NCI-H1930 (cell line): ENCODE results near the gene MAN1A1.

Experiments
- DNase-seq, 2 experiments: peaks; one replicate each; lab custom pipeline; 2025; lab: John Stamatoyannopoulos, UW

MAN1A1 gene

DNA sequence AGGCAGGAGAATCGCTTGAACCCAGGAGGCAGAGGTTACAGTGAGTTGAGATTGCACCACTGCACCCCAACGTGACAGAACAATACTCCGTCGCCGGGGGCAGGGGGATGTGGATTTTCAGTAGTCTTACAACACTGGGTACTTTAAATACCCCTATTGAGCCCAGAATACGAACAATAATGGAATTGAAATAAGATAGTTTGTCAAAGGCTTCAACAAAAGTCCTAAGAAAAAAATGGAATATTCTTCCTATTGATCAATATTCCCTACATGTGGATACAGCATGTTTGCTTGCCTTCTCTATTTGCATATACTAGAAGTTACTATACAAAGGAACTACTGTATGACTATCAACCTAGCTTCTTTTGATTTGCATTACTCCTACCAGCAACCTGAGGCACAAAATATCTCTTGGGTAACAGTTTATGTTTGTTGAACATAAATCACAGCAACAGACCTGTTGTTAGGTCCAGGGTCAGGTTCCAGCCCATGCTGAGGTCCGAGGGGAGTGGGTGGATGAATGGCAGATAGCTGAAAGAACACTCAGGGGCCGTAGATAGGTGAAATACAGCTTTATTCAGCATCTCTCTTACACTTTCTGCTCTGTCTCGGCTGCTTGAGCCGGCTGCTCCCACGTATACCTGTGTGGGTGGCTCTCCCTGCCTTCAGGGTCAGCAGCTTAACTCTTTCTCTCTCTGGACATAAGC is 23.8 kb downstream of the MAN1A1 start:
- DNase-seq: no peak

DNA sequence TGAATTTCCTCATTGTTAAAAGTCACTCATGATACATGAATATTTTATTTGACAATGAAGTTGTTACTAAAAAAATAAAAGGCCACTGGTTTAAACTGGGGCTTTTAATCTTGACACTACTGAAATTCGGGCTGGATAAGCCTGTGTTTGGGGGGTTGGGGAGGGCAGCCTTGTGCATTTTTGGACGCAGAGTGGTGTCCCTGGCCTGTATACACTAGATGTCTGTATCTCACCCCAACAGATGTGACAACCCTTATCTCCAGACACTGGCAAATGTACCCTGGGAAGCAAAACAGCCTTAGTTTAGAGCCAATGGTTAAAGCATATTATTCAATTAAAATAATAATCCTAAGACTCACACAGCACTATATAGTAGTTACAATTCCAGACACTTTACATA is 24.8 kb downstream of the MAN1A1 start:
- DNase-seq: no peak

DNA sequence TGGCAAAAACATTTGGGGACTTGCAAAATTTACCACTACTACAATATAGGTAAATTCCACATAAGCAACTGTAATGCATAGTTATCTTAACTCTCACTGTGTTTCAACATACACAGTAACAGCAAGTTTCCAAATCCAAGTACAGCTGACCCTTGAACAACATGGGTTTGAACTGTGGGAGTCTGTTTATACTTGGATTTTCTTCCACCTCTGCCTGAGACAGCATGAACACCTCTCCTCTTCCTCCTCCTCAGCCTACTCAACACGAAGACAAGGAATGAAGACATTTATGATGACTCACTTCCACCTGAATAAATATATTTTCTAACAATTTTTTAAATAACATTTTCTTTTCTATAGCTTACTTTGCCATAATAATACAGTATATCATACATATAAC is 25.6 kb downstream of the MAN1A1 start:
- DNase-seq: no peak

DNA sequence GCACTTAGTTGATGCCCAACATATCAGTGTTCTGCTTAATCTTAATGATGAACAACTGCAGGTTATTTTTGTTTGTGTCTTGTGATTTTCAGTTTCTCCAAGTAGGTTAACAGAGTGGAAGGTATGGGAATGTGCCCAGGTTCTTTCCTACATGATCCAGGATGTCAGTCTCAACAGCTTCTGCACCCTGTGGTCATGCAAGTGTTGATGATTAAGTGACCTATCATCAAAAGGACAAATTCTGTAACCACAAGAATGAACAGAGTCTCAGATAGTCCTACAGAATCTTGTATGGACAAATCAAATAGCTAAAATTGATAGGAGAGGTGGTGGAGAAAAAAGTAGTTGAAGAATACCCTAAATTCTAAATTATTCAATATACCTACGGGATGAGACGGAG is 26.1 kb downstream of the MAN1A1 start:
- DNase-seq: no peak

DNA sequence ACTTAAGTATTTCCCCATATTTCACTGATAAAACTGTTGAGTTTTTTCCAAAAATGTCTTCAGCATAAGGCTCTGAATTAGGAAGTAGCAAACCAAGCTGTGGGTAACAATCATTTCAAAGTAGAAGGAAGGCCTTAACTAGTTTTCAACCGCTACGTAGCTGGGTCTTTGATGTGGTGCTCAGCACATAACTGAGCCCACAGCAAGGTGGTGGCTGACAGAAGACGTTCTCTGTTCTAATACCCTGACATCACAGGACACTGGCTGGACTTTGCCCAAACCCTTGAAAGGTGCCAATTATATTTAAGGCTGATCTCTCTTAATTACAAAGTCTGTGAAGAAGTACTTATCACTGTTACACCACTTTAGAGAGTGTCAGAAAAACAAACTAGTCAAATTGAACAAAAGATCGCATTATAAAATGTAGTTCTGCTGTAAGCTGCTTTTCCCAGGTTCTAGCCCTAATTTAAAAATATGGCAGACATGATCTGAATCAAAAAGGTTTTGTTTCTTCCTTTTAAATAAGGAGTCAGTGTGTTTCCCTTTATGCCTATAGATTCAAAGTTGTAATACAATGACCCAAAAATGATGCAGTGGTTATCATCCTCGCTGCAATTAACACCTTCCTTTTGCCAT is 26.7 kb downstream of the MAN1A1 start:
- no peak for DNase-seq

DNA sequence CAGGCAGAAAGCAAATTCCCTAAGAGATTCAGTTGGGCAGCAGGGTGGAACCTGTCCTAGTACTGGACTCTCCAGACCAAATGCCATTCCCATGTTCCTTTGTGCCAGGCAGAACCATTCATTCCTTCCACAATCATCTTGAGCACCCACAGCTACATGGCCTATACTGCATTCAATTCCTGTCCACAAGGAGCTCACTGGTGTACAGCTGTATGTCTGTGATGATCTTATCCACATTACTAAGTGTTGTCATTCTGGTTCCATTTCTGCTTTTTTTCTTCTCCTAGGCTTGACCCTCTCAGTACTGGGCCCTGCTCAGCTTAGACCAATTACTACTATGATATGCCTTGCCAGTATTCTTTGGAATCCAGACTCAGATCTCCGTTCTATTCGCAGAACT is 27.5 kb downstream of the MAN1A1 start:
- no peak for DNase-seq

DNA sequence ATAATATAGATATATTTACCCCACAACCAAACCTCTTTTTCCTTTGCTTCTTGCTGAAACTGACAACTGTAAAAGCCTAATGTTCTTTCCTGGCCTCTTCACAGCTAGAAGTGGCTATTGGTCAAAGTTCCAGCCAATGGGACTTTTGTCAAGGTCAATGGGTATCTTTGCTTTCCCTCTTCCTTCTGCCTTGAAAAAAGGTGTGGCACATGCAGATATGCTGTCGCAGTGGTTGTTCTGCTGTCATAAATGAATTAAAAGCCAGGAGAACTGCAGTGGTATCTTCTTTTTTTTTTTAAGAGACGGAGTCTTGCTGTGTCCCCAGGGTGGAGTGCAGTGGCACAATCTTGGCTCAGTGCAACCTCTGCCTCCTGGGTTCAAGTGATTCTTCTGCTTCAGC is 29.9 kb downstream of the MAN1A1 start:
- no peak for DNase-seq

DNA sequence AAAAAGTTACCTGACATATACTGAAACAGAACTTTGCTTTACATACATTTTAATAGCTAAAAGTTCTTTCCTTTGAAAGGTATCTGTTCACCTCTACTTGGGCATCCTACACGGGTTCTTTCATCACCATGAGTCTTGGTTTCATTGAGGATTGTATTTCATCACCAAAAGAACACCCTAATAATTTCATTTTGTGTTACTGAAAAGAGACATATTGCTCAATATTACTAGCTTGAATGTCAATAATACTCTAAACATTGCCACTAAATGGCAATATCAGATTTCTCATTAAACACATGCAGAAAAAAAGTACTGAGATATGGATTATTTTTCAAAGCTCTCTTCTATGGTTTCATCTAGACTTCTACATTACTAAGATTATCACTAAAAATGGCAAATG is 30.8 kb downstream of the MAN1A1 start:
- DNase-seq: no peak

DNA sequence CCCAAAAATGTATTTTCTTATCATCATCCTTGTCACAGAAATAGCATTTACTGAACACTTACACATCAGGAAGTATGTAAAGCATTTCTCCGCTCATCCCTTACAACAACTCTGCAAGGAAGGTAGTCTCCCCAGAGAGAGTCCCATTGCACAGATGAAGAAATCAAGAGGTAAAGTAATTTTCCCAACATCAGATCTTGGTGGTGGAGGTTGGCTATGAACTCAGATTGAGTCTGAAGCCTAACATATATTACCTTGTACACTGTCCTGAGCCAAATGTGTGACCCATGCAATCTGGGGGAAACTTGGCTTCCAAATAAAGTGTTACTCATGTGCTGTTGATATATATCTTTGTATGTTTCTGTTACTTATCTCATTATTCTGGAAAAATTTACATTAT is 31.4 kb downstream of the MAN1A1 start:
- no peak for DNase-seq

DNA sequence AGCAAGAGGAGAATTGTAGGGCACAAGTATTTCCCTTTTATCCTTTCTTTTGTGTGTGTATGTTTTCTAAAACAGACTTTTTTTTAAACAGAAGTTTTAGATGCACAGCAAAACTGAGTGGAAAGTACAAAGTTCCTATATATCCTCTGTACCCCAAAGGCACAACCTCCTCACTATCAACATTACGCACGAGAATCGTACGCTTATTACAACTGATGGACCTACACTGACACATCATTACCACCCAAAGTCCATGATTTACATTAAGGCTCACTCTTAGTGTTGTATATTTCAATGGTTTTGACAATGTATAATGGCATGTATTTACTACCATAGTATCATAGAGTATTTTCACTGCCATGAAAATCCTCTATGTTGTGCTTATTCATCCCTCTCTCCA is 32.6 kb downstream of the MAN1A1 start:
- DNase-seq: no peak

DNA sequence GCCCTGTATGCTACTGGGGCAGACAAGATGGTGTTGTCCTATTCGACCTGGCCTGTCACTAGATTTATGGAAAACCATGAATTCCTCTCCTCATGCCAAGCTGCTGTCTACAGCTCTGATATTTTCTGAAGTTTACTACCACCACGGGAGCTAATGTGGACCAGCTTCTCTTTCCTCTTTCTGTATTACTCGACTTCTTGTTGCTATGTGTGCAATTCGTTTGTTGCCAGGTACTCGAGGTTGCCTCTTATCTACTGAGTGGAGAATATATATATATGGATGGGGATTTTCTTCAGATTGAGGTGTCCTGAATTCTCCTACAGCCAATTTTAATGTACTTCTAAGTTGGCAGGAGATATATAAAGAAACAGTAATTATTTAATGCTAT is 34.7 kb downstream of the MAN1A1 start:
- no peak for DNase-seq

DNA sequence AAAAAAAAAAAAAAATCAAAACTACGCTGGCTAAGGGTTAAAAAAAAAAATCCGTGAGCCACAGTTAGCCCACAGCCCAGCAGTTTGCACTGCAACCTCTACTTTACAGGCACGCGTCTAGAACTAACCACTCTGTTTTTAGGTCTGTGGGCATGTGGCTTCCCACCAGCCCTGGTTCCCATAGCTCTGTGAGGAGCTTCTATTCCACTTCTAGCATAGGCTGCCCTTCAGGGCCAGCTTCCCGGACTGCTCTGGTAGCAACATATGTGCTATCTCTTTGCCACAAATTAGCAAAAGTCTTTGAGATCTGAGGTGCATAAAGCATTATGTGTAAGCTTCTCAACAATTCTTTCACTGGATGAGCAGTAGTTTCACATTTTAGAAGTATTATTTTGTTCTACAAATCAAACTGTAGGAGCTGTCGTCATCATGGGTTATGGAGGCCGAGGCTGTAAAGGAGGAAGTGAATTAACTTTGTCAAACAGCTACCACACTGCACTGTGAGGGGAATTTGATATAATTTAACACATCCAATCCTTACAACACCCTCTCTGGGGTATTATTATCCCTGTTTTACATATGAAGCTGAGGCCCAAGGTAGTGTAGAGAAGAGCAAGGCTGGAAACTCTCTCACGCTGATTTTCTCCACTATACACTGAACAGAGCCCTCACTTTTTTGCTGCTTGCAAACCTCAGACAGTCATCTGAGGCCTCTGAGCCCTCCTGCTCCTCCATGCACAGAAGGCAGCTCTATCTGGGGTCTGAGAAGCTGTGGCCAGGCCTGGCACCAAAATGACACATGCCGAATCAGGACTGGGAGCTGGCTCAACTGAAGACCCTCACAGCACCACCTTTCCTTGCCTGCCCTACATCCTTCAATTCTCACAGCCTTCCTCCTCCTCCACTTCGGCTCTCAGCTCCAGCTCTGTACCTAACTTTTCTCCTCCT is 35.4 kb downstream of the MAN1A1 start:
- no peak for DNase-seq

DNA sequence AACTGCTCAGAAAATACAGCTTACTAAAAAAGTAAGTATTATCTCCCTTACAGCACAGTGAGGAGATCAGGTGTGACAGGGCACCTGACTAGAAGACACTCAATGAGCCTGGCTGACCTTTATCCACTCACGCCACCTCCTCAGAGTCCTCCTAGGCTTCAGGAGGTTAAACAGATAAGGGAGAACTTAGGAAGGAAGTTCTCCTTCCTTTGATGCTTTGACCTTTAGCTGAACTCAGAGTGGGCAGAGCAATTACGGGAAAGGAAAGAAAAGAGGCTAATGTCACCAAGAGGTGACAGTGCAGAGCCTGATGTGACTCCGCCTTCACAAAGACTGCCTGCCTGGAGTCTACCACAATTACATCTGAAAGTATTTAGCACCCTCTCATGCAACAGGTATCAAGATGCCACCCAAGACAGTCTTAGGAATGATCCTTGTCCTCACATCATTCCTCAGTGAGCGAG is 36.7 kb downstream of the MAN1A1 start:
- DNase-seq: no peak

DNA sequence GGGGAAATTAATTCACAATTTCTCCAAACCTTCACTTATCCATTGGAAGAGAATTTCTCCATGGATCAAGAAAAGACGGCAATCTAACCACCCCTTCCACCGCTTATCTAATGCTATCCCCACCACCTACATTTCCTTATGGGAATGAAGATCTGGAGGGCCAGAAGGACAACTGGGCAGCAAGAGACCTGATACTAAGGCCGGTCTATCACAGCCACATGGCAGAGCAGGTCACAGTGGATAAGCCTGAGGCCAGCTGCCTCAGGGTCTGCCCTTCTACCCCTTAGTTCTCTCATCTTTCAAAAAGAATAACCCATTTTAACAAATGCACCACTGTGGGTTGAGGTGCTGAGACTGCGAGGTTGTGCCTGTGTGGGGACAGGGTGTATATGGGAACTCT is 37.1 kb downstream of the MAN1A1 start:
- no peak for DNase-seq

DNA sequence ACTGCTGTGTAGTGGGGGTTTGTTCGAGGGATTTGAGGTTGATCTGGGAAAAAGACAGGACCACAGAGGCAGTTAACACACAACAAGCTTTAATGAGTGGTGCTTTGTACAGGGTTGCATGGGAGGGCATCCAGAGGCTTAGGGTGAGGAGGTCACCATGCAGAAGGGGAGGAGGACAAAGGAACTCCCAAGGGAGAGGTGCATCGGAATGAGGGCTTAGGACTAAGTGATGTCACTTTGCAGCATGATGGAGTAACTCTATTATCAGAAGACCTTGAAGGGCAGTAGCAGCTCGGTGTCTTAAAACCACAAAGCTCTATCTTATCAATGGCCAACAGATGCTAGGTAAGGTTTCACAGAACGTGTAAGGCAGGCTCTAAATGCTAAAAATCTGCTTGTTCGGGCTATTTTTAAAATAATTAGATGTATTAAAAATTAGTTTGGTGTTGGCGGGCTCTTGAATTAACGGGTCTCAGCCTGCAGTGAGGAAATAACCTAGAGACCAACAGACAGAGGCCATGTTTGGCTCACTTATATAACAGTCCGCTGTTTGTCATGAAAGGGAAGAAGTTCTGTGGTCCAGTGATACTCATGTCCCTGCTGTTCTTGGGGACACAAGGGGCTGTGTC is 37.9 kb downstream of the MAN1A1 start:
- DNase-seq: no peak

DNA sequence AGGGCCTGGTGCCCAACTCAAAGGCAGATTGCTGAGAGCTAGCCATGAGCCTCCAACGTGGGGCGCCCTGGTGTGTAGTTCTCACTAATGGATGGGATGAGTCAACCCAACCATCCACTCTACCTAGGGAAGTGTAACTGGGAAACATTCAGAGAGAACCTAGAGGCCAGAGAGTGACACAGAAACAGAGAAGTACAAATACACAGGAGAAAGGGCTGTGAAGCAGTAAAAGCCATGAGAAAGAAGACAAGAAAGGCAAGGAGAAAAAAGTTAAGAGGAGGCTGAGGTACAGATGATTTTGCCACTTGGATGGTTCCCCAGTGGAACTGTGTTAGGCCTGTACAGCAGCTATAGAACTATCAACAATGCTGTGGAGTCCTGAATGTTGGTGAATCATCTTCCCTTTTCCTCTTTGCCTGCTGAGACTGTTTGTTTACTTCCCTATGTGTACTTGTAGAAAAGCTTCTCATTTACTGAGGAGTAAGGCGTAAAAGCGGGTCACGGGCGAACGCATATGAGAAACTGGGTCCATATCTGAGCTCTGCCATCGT is 39.0 kb downstream of the MAN1A1 start:
- no peak for DNase-seq

DNA sequence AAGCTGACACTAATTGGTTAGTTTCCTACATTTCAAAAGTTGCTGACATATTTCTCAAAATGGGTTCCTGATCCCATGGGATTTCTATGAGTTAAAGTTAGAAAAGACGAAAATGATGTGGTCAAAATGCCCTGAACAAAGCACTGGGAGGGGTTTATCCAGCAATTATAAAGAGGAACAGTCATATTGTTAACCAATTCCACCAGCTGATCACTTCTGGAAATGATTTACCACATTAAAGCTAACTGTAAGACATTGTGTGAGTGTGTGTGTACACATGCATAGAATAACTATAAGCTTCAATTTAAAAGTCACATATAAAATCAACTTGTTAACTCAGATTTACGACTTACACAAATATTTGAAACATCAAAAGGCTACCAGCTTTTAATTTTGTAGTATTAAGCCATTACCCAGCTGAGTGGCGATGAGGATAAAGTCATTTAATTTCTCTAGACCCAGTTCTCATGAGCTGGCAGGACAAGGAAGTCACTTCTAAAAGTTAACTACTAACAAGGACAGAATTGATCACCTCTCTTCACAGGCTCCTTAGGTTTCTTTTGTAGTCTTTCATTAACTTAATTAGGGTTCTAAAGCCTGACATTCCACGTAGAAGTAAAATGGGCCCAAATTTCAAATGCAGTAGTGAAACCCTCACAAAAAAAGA is 40.4 kb downstream of the MAN1A1 start:
- DNase-seq: no peak

DNA sequence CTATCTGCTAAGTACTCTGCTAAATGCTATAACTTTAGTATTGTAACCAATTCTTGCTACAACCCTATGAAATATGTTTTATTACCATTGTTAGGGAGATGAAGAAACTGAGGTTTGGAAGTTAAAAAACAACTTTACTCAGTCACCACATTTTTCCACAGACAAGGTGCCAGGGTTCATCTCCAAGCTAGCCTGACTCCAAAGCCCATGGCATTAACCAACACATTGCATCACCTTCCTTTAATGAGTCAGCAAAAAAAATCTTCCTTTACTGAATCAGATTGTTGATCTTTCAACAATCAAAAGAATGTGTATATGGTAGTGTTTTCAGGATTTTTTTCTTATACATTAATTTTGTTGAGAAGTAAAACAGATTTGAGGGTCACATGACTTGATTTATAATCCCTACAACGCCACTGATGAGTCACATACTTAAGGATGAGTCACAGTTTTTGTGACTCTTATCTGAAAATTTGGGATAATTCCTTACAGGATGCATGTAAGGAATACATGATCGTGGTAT is 41.5 kb downstream of the MAN1A1 start:
- DNase-seq: no peak

DNA sequence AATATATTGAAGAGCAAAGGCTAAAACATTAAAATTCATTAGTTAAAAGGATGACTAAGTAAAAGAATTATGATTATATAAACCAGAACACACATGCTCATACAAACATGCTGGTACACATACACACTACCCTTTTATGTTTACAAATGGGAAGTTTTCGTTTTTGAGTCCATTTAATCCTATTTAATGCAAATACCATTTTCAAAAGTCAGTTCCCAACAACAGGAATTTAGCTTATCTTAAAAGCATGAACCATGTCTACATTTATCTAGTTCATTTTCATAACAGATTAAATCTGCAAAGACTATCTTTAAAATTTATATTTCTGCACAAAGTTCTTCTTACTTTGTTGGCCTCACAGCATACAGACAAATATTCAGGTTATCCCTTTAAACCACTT is 42.5 kb downstream of the MAN1A1 start:
- no peak for DNase-seq

DNA sequence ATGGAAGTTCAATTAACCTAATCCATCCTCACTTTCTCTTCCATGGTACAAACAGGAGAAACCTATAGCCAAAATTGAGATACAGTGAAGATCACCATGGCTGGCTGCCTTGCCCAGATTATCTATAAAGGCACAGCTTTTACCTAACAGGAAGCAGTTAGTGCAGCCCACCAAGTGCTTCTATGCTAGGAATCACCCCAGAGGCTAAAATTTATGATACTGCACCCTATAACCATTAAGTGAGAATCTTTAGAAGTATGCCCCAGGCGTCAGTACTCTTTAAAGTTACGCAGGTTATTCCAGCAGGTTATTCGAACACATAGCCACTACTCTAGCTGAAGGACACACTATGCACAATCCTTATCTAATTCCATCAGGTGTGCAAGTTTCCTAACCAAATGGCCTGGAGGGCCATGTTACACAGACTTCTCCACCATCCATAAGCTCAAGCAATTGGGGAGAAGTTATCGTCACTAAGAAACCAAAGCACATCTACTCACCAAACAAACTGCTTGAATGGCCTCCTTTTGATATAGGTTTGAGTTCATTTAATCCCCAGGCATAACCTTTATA is 43.1 kb downstream of the MAN1A1 start:
- no peak for DNase-seq
